Gastroesophageal sphincter (tissue), 3 donors: ENCODE data around the gene MNT.

Experiments used
- CTCF ChIP-seq, 4 experiments: fragments of 200-600 bp in 2 of 4; fragments of 450-650 bp in 2 of 4; sonication (generic) in 1 of 4; IDR thresholded peaks; one replicate each; pipeline ENCODE4 v1.5.1; 2017 to 2019; ENCODE audit warnings: antibody characterized with exemption in 4 of 4, mild to moderate bottlenecking in 2 of 4, moderate library complexity in 2 of 4
- EP300 ChIP-seq: sonication (generic); formaldehyde crosslinking; IDR thresholded peaks from one replicate; pipeline ENCODE4 v1.6.1; 2017; ENCODE audit warnings: antibody characterized with exemption, mild to moderate bottlenecking
- POLR2A ChIP-seq, 2 donors: fragments of 450-650 bp; IDR thresholded peaks; one replicate each; pipeline ENCODE4 v1.6.1; 2017; ENCODE audit warnings: antibody characterized with exemption in 2 of 2, mild to moderate bottlenecking in 2 of 2, moderate library complexity in 1 of 2

GRCh38 chr17:2449486-2449885 is 48.6 kb upstream of the MNT start:
- no peak for TF ChIP-seq POLR2A (IDR thresholded peaks at IDR 0.05)
- no peak for TF ChIP-seq EP300
- TF ChIP-seq CTCF (IDR thresholded peaks at IDR 0.05): no peak
